Measurements from ENCODE around the gene PROC.
"Not testable (repeated sequence)": the region's sequence is repeated elsewhere in the genome, so short reads cannot be mapped to it uniquely, and the experiment has no call there.

PROC gene

GRCh38 chr2:127392828-127393578 lies 25.2 kb upstream of the PROC start:
- DNase-seq (ENCODE audit: low read depth, low spot score), result no peak

GRCh38 chr2:127394492-127394891 lies 23.7 kb upstream of the PROC start:
- DNase-seq (ENCODE audit: low read depth, low spot score), result no peak
- H3K27ac ChIP-seq, result no peak overlapping the region

More at GRCh38 chr2:127392828-127393578, 25.2 kb upstream of the PROC start:
- no peak overlapping the region for H3K27ac ChIP-seq

GRCh38 chr2:127397568-127398238 lies 20.5 kb upstream of the PROC start:
- DNase-seq (ENCODE audit: low read depth, low spot score), result no peak

GRCh38 chr2:127398239-127398590 lies 20.0 kb upstream of the PROC start:
- no peak for DNase-seq (ENCODE audit: low read depth, low spot score)

More at GRCh38 chr2:127397568-127398238, 20.5 kb upstream of the PROC start:
- no peak overlapping the region for H3K27ac ChIP-seq

GRCh38 chr2:127400533-127400896 lies 17.7 kb upstream of the PROC start:
- DNase-seq (ENCODE audit: low read depth, low spot score), result no peak
- H3K27ac ChIP-seq, result peak overlapping the region; percentile 67

More at GRCh38 chr2:127398239-127398590, 20.0 kb upstream of the PROC start:
- no peak overlapping the region for H3K27ac ChIP-seq

GRCh38 chr2:127400897-127401756 lies 17.1 kb upstream of the PROC start:
- DNase-seq (ENCODE audit: low read depth, low spot score), result peak; percentile 77
- H3K27ac ChIP-seq, result peak overlapping the region; percentile 67

GRCh38 chr2:127401757-127402695 lies 16.2 kb upstream of the PROC start:
- H3K27ac ChIP-seq, result peak overlapping the region; percentile 67
- no peak for DNase-seq (ENCODE audit: low read depth, low spot score)

- DNase-seq (ENCODE audit: low read depth, low spot score), result no peak
- H3K27ac ChIP-seq, result no peak overlapping the region
These were observed 14.8 kb upstream of the PROC start for GRCh38 chr2:127403460-127403859.

GRCh38 chr2:127404466-127405254 lies 13.6 kb upstream of the PROC start:
- no peak for DNase-seq (ENCODE audit: low read depth, low spot score)
- H3K27ac ChIP-seq, result no peak overlapping the region

GRCh38 chr2:127405255-127405610 lies 13.0 kb upstream of the PROC start:
- no peak overlapping the region for H3K27ac ChIP-seq
- DNase-seq (ENCODE audit: low read depth, low spot score), result no peak

GRCh38 chr2:127406454-127406853 lies 11.8 kb upstream of the PROC start:
- DNase-seq (ENCODE audit: low read depth, low spot score), result no peak
- no peak overlapping the region for H3K27ac ChIP-seq

- H3K27ac ChIP-seq, result no peak overlapping the region
- no peak for DNase-seq (ENCODE audit: low read depth, low spot score)
These were observed 11.1 kb upstream of the PROC start for GRCh38 chr2:127407091-127407490.

GRCh38 chr2:127407661-127408003 lies 10.6 kb upstream of the PROC start:
- peak overlapping the region; percentile 33 for H3K27ac ChIP-seq

GRCh38 chr2:127408004-127408806 lies 10.0 kb upstream of the PROC start:
- peak overlapping the region; percentile 33 for H3K27ac ChIP-seq
- DNase-seq (ENCODE audit: low read depth, low spot score), result no peak

More at GRCh38 chr2:127407661-127408003, 10.6 kb upstream of the PROC start:
- no peak for DNase-seq (ENCODE audit: low read depth, low spot score)

GRCh38 chr2:127408807-127409099 lies 9.5 kb upstream of the PROC start:
- no peak for DNase-seq (ENCODE audit: low read depth, low spot score)
- no peak overlapping the region for H3K27ac ChIP-seq

- not testable (repeated sequence) for H3K27ac ChIP-seq; DNase-seq (ENCODE audit: low read depth, low spot score)
These were observed 8.5 kb upstream of the PROC start for GRCh38 chr2:127409716-127410115.

GRCh38 chr2:127410871-127411652 lies 7.2 kb upstream of the PROC start:
- peak overlapping the region; percentile 56 for H3K27ac ChIP-seq
- DNase-seq (ENCODE audit: low read depth, low spot score), result no peak

Measured in epithelial cell of prostate (primary cell).